Skeletal muscle cell (primary cell): ENCODE results near the gene SOBP.

Source experiments
- DNase-seq: peaks from one replicate; pipeline ENCODE4 v3.0.0-alpha.2; 2010; ENCODE audit warnings: low read depth
- H3K4me3 ChIP-seq: 2 replicates; pipeline ENCODE4 v1.5.1; 2011; ENCODE audit warnings: low read depth, mild to moderate bottlenecking, control low read depth, low read length, moderate library complexity

The SOBP gene

DNA sequence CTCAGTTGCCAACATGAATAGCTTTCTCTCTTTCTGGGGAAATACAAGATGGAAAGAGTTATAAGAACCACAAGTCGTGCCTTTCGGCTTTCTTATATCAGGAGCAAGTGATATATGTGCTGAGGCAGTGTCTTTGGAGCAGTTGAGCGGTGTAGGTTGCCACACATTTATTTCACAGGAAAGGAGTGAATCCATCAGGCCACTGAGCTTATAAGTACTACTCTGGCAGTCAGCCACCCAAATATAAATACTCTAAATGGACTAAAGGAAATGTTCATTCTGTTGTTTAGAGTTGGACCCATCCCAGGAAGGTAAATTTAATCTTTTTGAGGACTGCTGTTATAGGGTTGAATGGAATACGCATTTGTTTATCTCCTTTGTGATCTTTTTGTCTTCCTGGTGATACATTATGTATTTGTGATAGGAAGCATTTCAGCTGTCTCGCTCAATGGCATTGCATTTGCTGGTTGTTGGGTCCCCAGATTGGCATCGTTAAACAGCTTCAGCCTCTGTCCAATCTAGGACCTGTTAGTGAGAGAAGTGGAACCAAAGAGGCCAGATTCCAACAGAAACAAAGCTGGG is 139.7 kb downstream of the SOBP start:
- no peak overlapping the region for H3K4me3 ChIP-seq
- no peak for DNase-seq

DNA sequence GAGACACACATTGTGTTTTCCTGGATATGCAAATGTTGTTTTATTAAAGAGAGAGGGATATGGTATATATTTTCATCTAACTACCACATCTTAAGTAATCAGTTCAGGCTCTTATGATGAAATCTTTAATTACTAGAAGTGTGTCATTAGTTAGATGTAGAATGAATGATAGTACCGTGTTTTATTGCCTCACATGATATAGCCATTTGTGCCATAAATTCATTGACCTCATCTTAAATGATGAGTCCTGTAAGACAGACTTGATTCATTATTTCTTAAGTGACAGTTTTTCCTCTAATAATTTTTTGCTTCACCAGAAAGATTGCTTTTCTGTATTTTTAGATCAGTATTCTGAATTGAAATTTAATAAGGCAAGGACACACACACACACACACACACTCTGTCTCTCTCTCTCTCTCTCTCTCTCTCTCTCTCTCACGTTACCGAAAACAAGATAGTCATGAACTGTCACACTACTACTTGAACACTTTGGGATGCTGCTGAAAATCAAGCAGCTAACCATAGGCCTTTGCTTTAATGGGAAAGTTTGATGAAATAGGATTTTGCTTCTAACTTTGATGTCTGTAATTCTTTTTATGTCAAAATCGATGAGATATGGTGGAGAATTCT is 140.5 kb downstream of the SOBP start:
- no peak overlapping the region for H3K4me3 ChIP-seq
- no peak for DNase-seq

DNA sequence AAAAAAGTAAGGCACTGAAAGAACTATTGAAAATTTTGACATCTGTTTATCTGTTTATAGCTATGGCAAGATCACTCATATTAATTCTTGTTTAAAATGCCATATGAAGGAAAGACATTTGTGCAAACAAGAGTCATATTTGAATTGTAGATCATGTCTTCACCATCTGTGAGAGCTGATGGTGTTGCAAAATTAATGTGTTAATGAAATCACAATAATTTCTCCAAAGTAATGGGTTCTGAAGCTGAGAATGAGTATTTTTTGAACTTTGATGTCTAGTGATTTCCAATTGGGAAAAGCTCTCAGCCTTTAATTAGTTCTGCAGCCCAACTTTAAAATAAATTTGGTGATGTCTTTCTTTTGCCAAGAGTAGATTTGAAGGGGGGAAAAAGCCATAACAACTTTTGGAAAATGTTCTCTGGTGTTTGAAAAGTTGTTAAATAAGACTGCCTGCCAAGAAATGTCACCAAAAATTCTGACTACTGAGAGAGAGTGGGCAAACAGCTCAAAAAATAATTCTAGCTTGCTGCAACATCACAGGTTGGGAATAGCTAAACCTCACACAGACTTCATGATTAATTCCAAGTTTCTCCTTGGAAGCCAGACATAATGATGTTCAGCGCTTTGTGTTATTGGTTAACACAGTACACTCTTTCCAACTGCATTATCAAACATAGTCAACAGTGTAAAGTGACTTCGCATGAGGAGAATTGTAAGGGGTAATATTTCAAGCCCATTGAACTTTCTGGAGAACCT is 142.6 kb downstream of the SOBP start:
- no peak overlapping the region for H3K4me3 ChIP-seq
- DNase-seq, result no peak

DNA sequence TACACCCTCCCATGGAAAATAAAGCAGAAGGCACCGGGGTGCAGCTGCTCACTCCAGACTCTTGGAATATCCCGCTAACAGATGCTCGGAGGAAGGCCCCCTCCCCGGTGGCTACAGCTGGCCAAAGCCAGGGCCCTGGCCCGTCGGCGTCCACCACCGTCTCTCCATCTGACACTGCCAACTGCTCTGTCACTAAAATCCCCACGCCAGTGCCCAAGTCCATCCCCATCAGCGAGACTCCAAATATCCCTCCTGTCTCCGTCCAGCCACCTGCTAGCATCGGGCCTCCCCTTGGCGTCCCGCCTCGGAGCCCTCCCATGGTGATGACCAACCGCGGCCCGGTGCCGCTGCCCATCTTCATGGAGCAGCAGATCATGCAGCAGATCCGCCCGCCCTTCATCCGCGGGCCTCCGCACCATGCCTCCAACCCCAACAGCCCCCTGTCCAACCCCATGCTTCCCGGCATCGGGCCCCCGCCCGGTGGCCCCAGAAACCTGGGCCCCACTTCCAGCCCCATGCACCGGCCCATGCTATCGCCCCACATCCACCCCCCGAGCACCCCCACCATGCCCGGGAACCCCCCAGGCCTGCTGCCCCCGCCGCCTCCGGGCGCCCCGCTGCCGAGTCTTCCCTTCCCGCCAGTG is 143.9 kb downstream of the SOBP start:
- DNase-seq, result no peak
- no peak overlapping the region for H3K4me3 ChIP-seq

DNA sequence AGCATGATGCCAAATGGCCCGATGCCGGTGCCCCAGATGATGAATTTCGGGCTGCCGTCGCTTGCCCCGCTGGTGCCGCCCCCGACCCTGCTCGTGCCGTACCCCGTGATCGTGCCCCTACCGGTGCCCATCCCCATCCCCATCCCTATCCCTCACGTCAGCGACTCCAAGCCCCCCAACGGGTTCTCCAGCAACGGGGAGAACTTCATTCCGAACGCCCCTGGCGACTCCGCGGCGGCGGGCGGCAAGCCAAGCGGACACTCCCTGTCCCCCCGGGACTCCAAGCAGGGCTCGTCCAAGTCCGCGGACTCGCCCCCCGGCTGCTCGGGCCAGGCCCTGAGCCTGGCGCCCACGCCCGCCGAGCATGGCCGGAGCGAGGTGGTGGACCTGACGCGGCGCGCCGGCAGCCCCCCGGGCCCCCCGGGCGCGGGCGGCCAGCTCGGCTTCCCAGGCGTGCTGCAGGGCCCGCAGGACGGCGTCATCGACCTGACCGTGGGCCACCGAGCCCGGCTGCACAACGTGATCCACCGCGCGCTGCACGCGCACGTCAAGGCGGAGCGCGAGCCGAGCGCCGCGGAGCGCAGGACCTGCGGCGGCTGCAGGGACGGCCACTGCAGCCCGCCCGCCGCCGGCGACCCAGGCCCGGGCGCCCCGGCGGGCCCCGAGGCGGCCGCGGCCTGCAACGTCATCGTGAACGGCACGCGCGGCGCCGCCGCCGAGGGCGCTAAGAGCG is 144.6 kb downstream of the SOBP start:
- DNase-seq, result no peak
- H3K4me3 ChIP-seq, result no peak overlapping the region

DNA sequence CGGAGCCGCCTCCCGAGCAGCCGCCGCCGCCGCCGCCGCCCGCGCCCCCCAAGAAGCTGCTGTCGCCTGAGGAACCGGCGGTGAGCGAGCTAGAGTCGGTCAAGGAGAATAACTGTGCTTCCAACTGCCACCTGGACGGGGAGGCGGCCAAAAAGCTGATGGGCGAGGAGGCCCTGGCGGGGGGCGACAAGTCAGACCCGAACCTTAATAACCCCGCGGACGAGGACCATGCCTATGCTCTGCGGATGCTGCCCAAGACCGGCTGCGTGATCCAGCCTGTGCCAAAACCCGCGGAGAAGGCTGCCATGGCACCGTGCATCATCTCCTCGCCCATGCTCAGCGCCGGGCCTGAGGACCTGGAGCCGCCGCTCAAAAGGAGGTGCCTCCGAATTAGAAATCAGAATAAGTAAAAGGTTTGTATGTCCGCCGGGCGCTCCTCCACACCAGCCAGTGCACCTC is 145.2 kb downstream of the SOBP start:
- no peak for DNase-seq
- H3K4me3 ChIP-seq, result no peak overlapping the region

DNA sequence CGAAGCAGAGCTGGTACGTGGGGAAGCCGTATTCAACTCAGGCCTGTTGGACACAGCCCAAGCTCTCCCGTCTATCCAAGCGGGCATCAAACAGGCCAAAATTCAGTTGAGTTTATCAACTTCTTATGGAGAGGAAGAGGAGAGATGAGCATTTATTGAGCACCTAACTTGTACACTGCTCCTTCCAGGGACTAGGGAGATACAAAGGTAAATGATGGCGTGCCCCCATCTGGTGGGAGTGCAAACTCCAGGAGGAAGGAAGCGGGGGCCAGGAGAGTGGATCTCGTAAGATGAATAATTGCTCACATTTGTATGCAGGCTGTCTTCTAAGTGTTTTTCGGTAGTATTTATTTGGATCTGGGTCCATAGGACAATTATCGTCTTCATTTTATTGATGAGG is 146.6 kb downstream of the SOBP start:
- H3K4me3 ChIP-seq, result no peak overlapping the region
- DNase-seq, result no peak

DNA sequence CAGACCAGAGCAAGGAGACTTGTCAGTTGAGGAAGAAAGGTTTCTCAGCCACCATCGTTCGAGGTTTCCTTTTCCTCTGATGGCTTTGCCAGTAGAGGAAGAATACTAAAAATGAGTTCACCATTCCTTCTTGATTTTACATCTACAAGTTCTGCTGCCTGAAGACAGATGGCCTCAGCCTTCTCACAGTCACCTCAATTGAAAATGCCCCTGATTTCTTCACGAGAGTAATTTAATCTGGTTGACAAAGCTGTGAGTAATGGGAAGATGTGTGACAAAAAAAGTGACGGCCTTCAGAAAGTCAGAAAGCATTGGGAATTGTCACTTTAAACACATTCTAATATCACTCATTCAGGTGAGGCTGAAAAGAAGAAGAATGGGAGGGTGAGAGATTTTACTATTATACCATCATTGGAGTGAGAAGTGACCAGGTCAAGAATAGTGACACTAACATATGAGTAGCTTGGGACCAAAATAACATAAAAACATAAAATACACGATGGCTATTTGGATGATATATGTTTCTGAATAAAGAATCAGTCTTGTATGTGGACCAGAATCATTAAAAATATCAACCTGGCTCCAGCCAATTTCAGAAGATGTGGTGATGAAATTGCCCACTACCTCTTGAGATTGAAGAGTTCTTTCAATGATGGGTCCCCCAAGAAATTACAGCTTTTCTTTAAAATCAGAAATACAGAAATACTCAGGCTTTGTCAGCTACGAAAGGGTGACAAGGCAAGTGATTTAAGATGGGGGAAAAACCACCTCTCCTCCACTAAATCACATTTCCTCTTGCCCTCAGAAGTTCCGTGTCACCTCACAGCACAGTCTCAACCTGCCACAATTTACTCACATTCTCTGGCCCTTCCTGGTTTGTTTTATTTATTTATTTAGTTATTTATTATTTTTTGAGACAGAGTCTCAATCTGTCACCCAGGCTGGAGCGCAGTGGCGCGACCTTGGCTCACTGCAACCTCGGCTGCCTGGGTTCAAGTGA is 147.7 kb downstream of the SOBP start:
- no peak for DNase-seq
- H3K4me3 ChIP-seq, result no peak overlapping the region

DNA sequence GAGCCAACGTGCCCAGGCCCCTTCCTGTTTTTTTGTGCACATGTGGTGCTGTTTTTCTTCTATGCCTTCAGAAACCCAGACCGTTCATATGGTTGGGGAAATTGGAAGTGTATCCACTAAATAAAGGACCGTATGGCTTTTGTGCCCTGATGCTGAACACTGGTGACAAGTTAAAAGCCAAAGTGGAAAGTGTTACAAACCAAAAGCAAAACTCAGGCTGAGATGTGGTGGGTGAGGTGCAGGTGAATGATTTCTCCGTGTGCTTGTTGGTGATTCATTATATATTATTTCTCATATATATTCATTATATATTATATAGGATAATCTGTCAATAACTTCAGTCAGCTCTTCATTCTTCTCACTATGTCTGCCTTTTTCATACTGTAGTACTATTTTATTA is 148.6 kb downstream of the SOBP start:
- H3K4me3 ChIP-seq, result no peak overlapping the region
- no peak for DNase-seq

DNA sequence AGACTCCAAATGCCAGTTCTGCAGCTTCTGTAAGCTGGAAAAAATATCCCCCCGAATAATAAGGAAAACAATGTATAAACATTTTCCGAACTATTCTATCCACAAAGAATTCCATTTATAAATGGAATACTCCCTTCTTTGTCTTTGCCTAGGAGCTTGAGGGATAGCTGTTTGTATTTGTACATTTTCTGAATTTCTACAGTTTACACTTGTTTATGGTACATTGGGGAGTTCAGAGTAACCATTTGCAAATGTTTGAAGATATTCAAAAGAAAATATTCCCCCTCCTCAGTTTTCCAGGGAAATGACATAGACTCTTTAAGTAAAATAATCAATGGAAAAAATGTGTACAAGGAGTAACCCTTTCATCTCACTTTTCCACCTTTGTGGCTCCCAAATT is 149.6 kb downstream of the SOBP start:
- DNase-seq, result no peak
- H3K4me3 ChIP-seq, result no peak overlapping the region

DNA sequence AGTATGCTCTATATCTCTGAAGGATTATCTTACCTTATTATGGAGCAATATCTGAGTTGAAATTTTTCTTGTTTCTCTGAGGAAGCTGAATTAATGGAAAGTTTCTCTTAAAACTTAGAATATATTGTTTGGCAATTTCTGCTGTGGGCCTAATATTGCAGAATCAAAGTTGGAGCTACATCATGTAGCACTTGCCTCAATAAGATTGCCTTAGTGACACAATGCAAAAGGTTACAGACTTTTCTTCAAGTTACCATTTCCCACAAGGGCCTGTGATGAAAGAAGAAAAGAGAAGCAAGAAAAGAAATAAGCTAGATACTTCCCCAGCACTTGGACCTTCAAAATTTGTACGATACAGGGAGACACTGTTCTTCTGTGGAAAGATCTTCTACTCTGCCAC is 151.2 kb downstream of the SOBP start:
- no peak overlapping the region for H3K4me3 ChIP-seq
- no peak for DNase-seq

DNA sequence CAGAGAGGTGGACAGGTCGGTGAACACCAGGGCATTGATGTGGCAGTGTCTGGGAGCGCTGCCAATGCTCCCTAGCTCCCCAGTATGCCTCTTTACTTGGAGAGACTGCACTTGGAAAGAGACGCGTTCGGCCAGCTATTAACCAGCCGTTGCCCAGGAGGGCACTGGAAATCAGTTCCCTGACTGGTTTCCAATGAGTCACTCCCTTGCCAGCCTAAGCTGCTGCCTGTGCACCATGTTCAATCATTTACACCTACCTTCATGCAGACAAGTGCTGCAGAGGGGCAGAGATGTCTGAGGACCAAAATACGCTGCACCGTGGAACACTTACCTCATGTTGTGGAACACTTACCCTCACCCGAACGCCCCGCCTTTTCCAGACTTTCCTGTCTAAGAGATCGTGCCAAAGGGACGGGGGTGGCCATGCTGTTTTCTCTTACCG is 151.6 kb downstream of the SOBP start:
- H3K4me3 ChIP-seq, result no peak overlapping the region
- DNase-seq, result no peak

DNA sequence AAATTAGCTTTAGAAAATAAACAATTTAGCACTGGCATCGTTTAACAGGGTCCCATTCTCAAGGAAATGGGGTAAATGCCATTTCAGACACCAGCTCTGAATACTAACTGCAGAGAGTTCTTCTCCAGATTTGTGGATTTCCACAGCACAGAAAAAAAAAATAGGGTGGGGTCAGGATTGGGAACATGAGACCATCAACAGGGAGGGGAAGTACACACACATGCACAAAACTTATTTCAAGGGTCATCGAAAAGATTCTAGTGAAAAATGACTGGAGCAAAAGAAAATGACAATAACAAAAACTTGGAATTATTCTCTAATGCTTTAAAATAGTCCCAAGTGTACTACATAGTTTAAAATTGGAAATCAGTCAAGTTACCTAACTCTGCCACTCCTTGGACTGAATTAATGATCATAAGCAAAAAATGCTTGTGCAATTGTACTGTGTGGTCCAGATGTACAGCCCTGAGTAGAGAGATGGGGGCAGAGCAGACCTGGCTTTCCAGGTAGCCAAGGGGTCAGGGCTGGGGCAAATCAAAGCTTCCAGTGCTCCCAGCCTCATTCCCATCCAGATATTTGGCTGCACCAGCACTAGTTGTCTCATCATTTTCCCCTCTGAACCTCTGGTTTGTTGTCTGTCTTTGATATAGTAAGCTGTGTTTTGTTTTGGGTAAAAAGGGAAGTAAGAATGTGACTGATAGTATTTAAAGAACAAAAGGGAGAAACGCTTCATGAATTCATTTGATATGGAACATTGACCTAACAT is 152.4 kb downstream of the SOBP start:
- no peak overlapping the region for H3K4me3 ChIP-seq
- no peak for DNase-seq

DNA sequence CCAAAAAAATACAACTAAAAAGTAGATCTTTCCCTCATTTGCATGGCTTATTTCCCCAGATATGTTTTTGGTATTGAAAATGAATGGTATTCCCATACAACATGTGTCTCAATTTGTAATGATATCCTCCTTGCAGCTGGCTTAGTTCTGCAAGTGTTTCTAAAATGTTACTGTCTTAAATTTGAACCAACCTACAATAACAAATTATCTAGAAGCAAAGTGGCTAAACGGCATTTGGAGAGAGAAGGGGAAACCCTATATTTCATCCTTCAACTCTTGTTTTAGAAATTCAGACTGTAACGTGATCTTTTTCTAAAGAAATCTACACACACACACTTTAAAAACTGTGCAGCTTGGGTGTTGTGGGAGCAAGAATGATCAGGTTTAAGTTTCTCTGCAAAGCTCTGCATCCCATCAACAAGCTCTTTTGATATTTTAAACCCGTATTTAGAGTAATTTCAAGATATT is 153.0 kb downstream of the SOBP start:
- H3K4me3 ChIP-seq, result no peak overlapping the region
- DNase-seq, result no peak

DNA sequence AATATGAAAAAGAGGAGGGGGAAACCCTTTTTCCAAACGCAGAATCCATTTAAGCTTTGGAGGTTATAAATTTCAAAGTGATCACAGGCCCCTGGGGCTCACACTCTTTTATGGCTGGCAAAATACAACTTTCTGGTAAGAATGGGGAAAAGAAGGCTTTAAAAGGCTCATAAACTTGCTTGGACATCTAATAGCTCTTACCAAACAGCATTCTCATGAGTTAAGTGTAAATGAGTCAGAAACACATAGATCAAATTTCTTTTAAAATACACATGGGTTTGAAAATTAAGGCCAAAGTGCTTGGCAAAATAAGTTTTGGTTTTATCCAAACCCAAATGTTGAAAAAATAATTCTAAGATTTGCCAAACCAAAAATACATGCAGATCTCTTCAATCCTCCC is 154.6 kb downstream of the SOBP start:
- no peak for DNase-seq
- no peak overlapping the region for H3K4me3 ChIP-seq

DNA sequence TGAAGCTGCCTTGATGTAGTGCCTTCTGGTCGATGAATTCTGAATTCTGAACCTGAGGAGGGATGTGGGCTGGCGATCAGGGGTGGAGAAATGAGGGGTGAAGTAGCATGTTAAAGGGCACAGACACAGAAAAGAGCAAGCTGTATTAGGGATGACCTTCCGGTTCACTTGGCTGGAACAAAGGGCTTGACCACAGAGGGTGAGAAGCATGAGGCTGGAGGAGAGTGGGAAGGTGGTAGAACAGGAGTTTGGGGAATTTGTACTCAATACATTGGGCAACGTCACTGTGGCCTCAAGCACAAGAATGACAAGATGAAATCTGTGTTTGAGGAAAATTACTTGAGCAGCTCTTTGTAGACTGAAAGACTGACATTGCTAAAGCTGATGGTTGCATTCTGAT is 155.8 kb downstream of the SOBP start:
- no peak for DNase-seq
- no peak overlapping the region for H3K4me3 ChIP-seq

DNA sequence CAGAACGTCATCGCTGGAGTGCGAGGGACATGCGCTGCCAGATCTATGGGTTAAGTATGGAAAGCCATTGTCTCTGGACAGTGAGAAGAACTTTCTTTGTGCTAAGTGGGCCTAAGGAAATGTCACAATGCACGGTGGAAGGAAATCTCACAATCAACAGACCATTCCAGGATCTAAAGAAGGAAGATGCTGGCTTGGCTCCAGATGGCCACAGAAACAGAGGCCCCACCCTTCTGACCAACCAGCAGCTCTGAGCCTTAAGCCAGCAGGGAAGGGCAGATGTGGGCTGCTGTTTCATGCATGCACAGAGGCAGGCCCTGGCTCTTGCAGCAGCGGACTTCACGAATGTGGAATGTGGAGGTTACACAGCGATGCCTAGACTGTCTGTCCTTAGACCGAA is 156.3 kb downstream of the SOBP start:
- no peak for DNase-seq
- H3K4me3 ChIP-seq, result no peak overlapping the region
